WTC11 (cell line): Measurements from ENCODE around the gene ERVV-1.

Experiments used
- ATF2 ChIP-seq: sonication (generic); formaldehyde crosslinking; IDR thresholded peaks from 2 replicates; pipeline ENCODE4 v1.8.1; 2022; ENCODE audit warnings: low read depth, missing genetic modification reagents, borderline replicate concordance
- ATF6 ChIP-seq: sonication (generic); formaldehyde crosslinking; IDR thresholded peaks from 2 replicates; pipeline ENCODE4 v1.8.1; 2023; ENCODE audit warnings: mild to moderate bottlenecking, missing genetic modification reagents
- ETV6 ChIP-seq: sonication (generic); formaldehyde crosslinking; IDR thresholded peaks from 2 replicates; pipeline ENCODE4 v1.8.1; 2022; ENCODE audit warnings: mild to moderate bottlenecking, missing genetic modification reagents
- HMGXB4 ChIP-seq: sonication (generic); formaldehyde crosslinking; IDR thresholded peaks from 2 replicates; pipeline ENCODE4 v1.8.1; 2023; ENCODE audit warnings: mild to moderate bottlenecking, moderate library complexity, missing genetic modification reagents
- JUN ChIP-seq: sonication (generic); formaldehyde crosslinking; IDR thresholded peaks from 2 replicates; pipeline ENCODE4 v1.8.0; 2023; ENCODE audit warnings: mild to moderate bottlenecking, missing genetic modification reagents
- TEAD4 ChIP-seq: sonication (generic); formaldehyde crosslinking; IDR thresholded peaks from 2 replicates; pipeline ENCODE4 v1.8.0; 2022; ENCODE audit warnings: mild to moderate bottlenecking, missing genetic modification reagents
- ZNF416 ChIP-seq: fragments of 250-450 bp; sonication (Bioruptor Pico); IDR thresholded peaks from 2 replicates; pipeline ENCODE4 v1.9.0; 2021; ENCODE audit warnings: mild to moderate bottlenecking, inconsistent platforms
- TF ChIP-seq, protein P1 (sequence below): fragments of 200-600 bp; IDR thresholded peaks from 2 replicates; pipeline ENCODE4 v1.8.0; 2022; ENCODE audit warnings: antibody characterized with exemption

DNA sequence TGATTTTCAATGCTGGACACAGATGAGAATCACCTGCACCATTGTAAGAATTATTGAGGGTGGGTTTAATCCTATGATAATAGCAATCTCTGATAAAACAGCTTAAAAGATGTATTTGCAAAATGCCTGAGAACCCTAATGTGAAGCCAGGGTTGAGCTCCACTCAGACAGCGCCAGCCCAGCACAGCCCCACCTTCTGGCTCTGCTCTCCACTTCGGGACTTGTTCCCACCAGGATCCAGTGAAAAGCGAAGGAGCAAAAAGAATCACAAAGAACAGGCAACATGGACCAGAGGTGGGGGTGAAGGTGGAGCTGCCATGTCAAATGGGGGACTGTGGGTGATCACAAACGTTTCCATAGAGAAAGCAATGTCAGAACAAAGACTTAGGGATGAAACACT is 32.4 kb upstream of the ERVV-1 start:
- TF ChIP-seq ATF6 (no peak), JUN (CRISPR knock-in tag) (no peak), ETV6 (no peak), ZNF416 (CRISPR knock-in tag) (no peak), HMGXB4 (no peak), ATF2 (no peak), TEAD4 (CRISPR knock-in tag) (no peak)
- TF ChIP-seq, protein P1, sequence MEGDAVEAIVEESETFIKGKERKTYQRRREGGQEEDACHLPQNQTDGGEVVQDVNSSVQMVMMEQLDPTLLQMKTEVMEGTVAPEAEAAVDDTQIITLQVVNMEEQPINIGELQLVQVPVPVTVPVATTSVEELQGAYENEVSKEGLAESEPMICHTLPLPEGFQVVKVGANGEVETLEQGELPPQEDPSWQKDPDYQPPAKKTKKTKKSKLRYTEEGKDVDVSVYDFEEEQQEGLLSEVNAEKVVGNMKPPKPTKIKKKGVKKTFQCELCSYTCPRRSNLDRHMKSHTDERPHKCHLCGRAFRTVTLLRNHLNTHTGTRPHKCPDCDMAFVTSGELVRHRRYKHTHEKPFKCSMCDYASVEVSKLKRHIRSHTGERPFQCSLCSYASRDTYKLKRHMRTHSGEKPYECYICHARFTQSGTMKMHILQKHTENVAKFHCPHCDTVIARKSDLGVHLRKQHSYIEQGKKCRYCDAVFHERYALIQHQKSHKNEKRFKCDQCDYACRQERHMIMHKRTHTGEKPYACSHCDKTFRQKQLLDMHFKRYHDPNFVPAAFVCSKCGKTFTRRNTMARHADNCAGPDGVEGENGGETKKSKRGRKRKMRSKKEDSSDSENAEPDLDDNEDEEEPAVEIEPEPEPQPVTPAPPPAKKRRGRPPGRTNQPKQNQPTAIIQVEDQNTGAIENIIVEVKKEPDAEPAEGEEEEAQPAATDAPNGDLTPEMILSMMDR, result no peak
